Iris pigment epithelial cell (primary cell): ENCODE measurements around the gene SMPD1.

Experiments
- DNase-seq: peaks from one replicate; pipeline ENCODE4 v3.0.0-alpha.2; 2011; ENCODE audit warnings: low read depth

Gene SMPD1

GRCh38 chr11:6389905-6390717 is at the start of gene SMPD1:
Gene SMPD1 (plus strand): TSS chr11:6390474. CDS start chr11:6390599, 125 bp downstream.
- peak; percentile 86 for DNase-seq

GRCh38 chr11:6345366-6345765 is 44.9 kb upstream of the SMPD1 start:
- DNase-seq: no peak

GRCh38 chr11:6350043-6350442 is 40.2 kb upstream of the SMPD1 start:
- DNase-seq: no peak

GRCh38 chr11:6350486-6350885 is 39.8 kb upstream of the SMPD1 start:
- DNase-seq: no peak

GRCh38 chr11:6351782-6352382 is 38.4 kb upstream of the SMPD1 start:
- DNase-seq: no peak

GRCh38 chr11:6353367-6353987 is 36.8 kb upstream of the SMPD1 start:
- DNase-seq: peak; percentile 28

- DNase-seq: no peak
These were observed 35.4 kb upstream of the SMPD1 start for GRCh38 chr11:6354651-6355485.

- no peak for DNase-seq
These were observed 33.7 kb upstream of the SMPD1 start for GRCh38 chr11:6356503-6357055.

GRCh38 chr11:6357222-6357621 is 33.1 kb upstream of the SMPD1 start:
- DNase-seq: peak; percentile 91

- DNase-seq: no peak
These were observed 30.1 kb upstream of the SMPD1 start for GRCh38 chr11:6360183-6360582.

- no peak for DNase-seq
These were observed 27.9 kb upstream of the SMPD1 start for GRCh38 chr11:6362185-6362872.

- DNase-seq: peak; percentile 81
These were observed 27.2 kb upstream of the SMPD1 start for GRCh38 chr11:6362873-6363678.

GRCh38 chr11:6365659-6366058 is 24.6 kb upstream of the SMPD1 start:
- DNase-seq: no peak

- DNase-seq: no peak
These were observed 18.4 kb upstream of the SMPD1 start for GRCh38 chr11:6371825-6372224.

GRCh38 chr11:6377902-6378639 is 12.2 kb upstream of the SMPD1 start:
- DNase-seq: no peak

- DNase-seq: no peak
These were observed 11.7 kb upstream of the SMPD1 start for GRCh38 chr11:6378640-6378989.

GRCh38 chr11:6385046-6385777 is 5.1 kb upstream of the SMPD1 start:
- DNase-seq: no peak

- peak; percentile 45 for DNase-seq
These were observed 2.3 kb upstream of the SMPD1 start for GRCh38 chr11:6387811-6388599.
